GM23338 (cell line): ENCODE data around the gene XPNPEP1. TPM values are rescaled to one million over a fixed set of nuclear protein-coding genes. Genes with fewer than 3 reads are reported as not detected.

Experiments used
- ATAC-seq: fragments of 200-7000 bp; cut with Tn5 transposase; 3 replicates; pipeline ENCODE4 v1.9.1; 2020
- DNase-seq: peaks from one replicate; pipeline ENCODE4 v3.0.0-alpha.2; 2015; ENCODE audit warnings: low spot score
- H2AFZ ChIP-seq: fragments of 200-600 bp; sonication (generic); 2 replicates; pipeline ENCODE4 v1.8.0; 2016; ENCODE audit warnings: antibody characterized with exemption, mild to moderate bottlenecking, moderate library complexity
- H3F3A ChIP-seq: fragments of 200-600 bp; sonication (generic); replicated peaks from 2 replicates; pipeline ENCODE4 v1.8.0; 2017; ENCODE audit warnings: antibody characterized with exemption, mixed run types, low read depth
- H3K27ac ChIP-seq: fragments of 200-600 bp; sonication (generic); 2 replicates; pipeline ENCODE4 v1.6.1; 2016; ENCODE audit warnings: low read depth
- H3K27me3 ChIP-seq: fragments of 200-600 bp; sonication (generic); 2 replicates; pipeline ENCODE4 v1.8.0; 2016; ENCODE audit warnings: mild to moderate bottlenecking, mixed run types, moderate library complexity; ENCODE audit not compliant: insufficient read depth
- H3K36me3 ChIP-seq: fragments of 200-600 bp; sonication (generic); 2 replicates; pipeline ENCODE4 v1.8.0; 2016; ENCODE audit warnings: mild to moderate bottlenecking; ENCODE audit not compliant: insufficient read depth
- H3K4me1 ChIP-seq: fragments of 200-600 bp; sonication (generic); 2 replicates; pipeline ENCODE4 v1.8.0; 2016; ENCODE audit warnings: mild to moderate bottlenecking, moderate library complexity; ENCODE audit not compliant: insufficient read depth
- H3K4me2 ChIP-seq: fragments of 200-600 bp; sonication (generic); 2 replicates; pipeline ENCODE4 v1.7.1; 2017; ENCODE audit warnings: mixed run types
- H3K4me3 ChIP-seq: fragments of 200-600 bp; sonication (generic); 2 replicates; pipeline ENCODE4 v1.6.1; 2016; ENCODE audit warnings: mixed run types
- H3K79me2 ChIP-seq: fragments of 200-600 bp; sonication (generic); replicated peaks from 2 replicates; pipeline ENCODE4 v1.8.0; 2017; ENCODE audit warnings: mild to moderate bottlenecking; ENCODE audit not compliant: insufficient read depth
- H3K9me2 ChIP-seq: fragments of 200-600 bp; sonication (generic); 2 replicates; pipeline ENCODE4 v1.8.0; 2017; ENCODE audit not compliant: insufficient read depth
- H4K20me1 ChIP-seq: fragments of 200-600 bp; sonication (generic); replicated peaks from 2 replicates; pipeline ENCODE4 v1.8.0; 2017; ENCODE audit warnings: mild to moderate bottlenecking; ENCODE audit not compliant: insufficient read depth
- H3K27ac Mint-ChIP-seq: 2 replicates; pipeline ENCODE4 v1.8.0; 2020; ENCODE audit warnings: inconsistent platforms, mild to moderate bottlenecking, moderate library complexity, mixed read lengths
- H3K27me3 Mint-ChIP-seq: 3 replicates; pipeline ENCODE4 v1.8.0; 2022; ENCODE audit warnings: low read depth, mild to moderate bottlenecking, moderate library complexity, mixed read lengths, inconsistent platforms; ENCODE audit not compliant: insufficient read depth, poor library complexity
- H3K36me3 Mint-ChIP-seq: 3 replicates; pipeline ENCODE4 v1.8.0; 2021; ENCODE audit warnings: low read depth, mild to moderate bottlenecking, inconsistent platforms, moderate library complexity, mixed read lengths
- H3K4me1 Mint-ChIP-seq: 3 replicates; pipeline ENCODE4 v1.8.0; 2020; ENCODE audit warnings: mild to moderate bottlenecking, inconsistent platforms, mixed read lengths
- H3K4me3 Mint-ChIP-seq: 3 replicates; pipeline ENCODE4 v1.8.0; 2021; ENCODE audit warnings: moderate library complexity, mild to moderate bottlenecking, inconsistent platforms, mixed read lengths
- H3K9me3 Mint-ChIP-seq: 3 replicates; pipeline ENCODE4 v1.8.0; 2020; ENCODE audit warnings: moderate library complexity, mild to moderate bottlenecking, inconsistent platforms, mixed read lengths
- CREB1 ChIP-seq: fragments of 250-450 bp; sonication (Bioruptor Pico); IDR thresholded peaks from 2 replicates; pipeline ENCODE4 v1.5.0; 2020; ENCODE audit warnings: low read depth, mild to moderate bottlenecking, moderate library complexity
- EZH2 ChIP-seq: fragments of 200-600 bp; sonication (generic); IDR thresholded peaks from one replicate; pipeline ENCODE4 v1.8.0; 2017; ENCODE audit warnings: antibody characterized with exemption, mild to moderate bottlenecking, low read depth; ENCODE audit not compliant: unreplicated experiment
- EZH2phosphoT487 ChIP-seq: fragments of 200-600 bp; sonication (generic); IDR thresholded peaks from one replicate; pipeline ENCODE4 v1.8.1; 2018; ENCODE audit warnings: antibody characterized with exemption; ENCODE audit not compliant: unreplicated experiment
- JUNB ChIP-seq: IDR thresholded peaks from one replicate; pipeline ENCODE4 v1.6.1; 2016; ENCODE audit warnings: antibody characterized with exemption; ENCODE audit not compliant: unreplicated experiment
- NANOG ChIP-seq: IDR thresholded peaks from 2 replicates; pipeline ENCODE4 v1.6.1; 2016; ENCODE audit warnings: antibody characterized with exemption, borderline replicate concordance
- POLR2AphosphoS5 ChIP-seq: IDR thresholded peaks from 2 replicates; pipeline ENCODE4 v1.6.1; 2016; ENCODE audit warnings: antibody characterized with exemption, low read depth
- STAT1 ChIP-seq: IDR thresholded peaks from one replicate; pipeline ENCODE4 v1.6.1; 2016; ENCODE audit warnings: antibody characterized with exemption; ENCODE audit not compliant: unreplicated experiment
- ZNF114 ChIP-seq: fragments of 250-450 bp; sonication (Bioruptor Pico); IDR thresholded peaks from 2 replicates; pipeline ENCODE4 v1.5.0; 2020; ENCODE audit warnings: mild to moderate bottlenecking, moderate library complexity
- ZNF331 ChIP-seq: fragments of 250-450 bp; sonication (Bioruptor Pico); IDR thresholded peaks from 2 replicates; pipeline ENCODE4 v1.5.0; 2020; ENCODE audit warnings: low read depth, mild to moderate bottlenecking, moderate library complexity
- polyA plus RNA-seq: library from polyadenylated mRNA; unstranded; fragments of >200 nt; fragmentation: Nextera tagmentation; extraction: Ambion mirVana; gene quantifications from 2 replicates; pipeline ENCODE4 v1.2.1, GENCODE V29; 2016
- total RNA-seq: library from RNA; depleted of rRNA; stranded (reverse); fragments of >200 nt; shearing (Covaris generic); gene quantifications from 2 replicates; pipeline ENCODE4 v1.2.3, GENCODE V29; 2014
- TF ChIP-seq, protein P1 (sequence below): fragments of 250-450 bp; sonication (Bioruptor Pico); IDR thresholded peaks from 2 replicates; pipeline ENCODE4 v1.5.0; 2020; ENCODE audit warnings: mild to moderate bottlenecking, moderate library complexity
- TF ChIP-seq, protein P2 (sequence below), 2 experiments: fragments of 200-600 bp in 1 of 2; sonication (generic) in 1 of 2; conservative IDR thresholded peaks; 2 replicates each; pipeline versions ENCODE4 v1.5.1 to v1.6.1; 2016 to 2017; ENCODE audit warnings: antibody characterized with exemption in 2 of 2, low read depth in 2 of 2, mild to moderate bottlenecking in 2 of 2, moderate library complexity in 1 of 2
- TF ChIP-seq, protein P3 (sequence below): IDR thresholded peaks from 2 replicates; pipeline ENCODE4 v1.6.1; 2016; ENCODE audit warnings: antibody characterized with exemption
- TF ChIP-seq, protein P4 (sequence below): IDR thresholded peaks from one replicate; pipeline ENCODE4 v1.6.1; 2018; ENCODE audit warnings: antibody characterized with exemption; ENCODE audit not compliant: unreplicated experiment

Gene XPNPEP1
- total and polyA plus RNA-seq, 2 experiments from 2014 or later = 17.5 to 55.8 TPM

- Mint-ChIP-seq H3K4me3 (no peak overlapping the region), H3K9me3 (no peaks in the 10 kb centered on the region), H3K27ac (no peak overlapping the region), H3K27me3 (peaks cover 2% of the 10 kb centered on the region), H3K36me3 (no peaks in the 10 kb centered on the region), H3K4me1 (peaks cover 36% of the 10 kb centered on the region)
- H3K27ac ChIP-seq = no peak overlapping the region
- H3K4me1 ChIP-seq = peaks cover 21% of the 10 kb centered on the region
- H2AFZ ChIP-seq = no peak overlapping the region
- no peaks in the 10 kb centered on the region for H3K27me3 ChIP-seq
- H3K4me2 ChIP-seq = no peak overlapping the region
- no peak overlapping the region for H3K4me3 ChIP-seq
- no peaks in the 10 kb centered on the region for H3K79me2 ChIP-seq
- no peaks in the 10 kb centered on the region for H3K36me3 ChIP-seq
- TF ChIP-seq, protein P1, sequence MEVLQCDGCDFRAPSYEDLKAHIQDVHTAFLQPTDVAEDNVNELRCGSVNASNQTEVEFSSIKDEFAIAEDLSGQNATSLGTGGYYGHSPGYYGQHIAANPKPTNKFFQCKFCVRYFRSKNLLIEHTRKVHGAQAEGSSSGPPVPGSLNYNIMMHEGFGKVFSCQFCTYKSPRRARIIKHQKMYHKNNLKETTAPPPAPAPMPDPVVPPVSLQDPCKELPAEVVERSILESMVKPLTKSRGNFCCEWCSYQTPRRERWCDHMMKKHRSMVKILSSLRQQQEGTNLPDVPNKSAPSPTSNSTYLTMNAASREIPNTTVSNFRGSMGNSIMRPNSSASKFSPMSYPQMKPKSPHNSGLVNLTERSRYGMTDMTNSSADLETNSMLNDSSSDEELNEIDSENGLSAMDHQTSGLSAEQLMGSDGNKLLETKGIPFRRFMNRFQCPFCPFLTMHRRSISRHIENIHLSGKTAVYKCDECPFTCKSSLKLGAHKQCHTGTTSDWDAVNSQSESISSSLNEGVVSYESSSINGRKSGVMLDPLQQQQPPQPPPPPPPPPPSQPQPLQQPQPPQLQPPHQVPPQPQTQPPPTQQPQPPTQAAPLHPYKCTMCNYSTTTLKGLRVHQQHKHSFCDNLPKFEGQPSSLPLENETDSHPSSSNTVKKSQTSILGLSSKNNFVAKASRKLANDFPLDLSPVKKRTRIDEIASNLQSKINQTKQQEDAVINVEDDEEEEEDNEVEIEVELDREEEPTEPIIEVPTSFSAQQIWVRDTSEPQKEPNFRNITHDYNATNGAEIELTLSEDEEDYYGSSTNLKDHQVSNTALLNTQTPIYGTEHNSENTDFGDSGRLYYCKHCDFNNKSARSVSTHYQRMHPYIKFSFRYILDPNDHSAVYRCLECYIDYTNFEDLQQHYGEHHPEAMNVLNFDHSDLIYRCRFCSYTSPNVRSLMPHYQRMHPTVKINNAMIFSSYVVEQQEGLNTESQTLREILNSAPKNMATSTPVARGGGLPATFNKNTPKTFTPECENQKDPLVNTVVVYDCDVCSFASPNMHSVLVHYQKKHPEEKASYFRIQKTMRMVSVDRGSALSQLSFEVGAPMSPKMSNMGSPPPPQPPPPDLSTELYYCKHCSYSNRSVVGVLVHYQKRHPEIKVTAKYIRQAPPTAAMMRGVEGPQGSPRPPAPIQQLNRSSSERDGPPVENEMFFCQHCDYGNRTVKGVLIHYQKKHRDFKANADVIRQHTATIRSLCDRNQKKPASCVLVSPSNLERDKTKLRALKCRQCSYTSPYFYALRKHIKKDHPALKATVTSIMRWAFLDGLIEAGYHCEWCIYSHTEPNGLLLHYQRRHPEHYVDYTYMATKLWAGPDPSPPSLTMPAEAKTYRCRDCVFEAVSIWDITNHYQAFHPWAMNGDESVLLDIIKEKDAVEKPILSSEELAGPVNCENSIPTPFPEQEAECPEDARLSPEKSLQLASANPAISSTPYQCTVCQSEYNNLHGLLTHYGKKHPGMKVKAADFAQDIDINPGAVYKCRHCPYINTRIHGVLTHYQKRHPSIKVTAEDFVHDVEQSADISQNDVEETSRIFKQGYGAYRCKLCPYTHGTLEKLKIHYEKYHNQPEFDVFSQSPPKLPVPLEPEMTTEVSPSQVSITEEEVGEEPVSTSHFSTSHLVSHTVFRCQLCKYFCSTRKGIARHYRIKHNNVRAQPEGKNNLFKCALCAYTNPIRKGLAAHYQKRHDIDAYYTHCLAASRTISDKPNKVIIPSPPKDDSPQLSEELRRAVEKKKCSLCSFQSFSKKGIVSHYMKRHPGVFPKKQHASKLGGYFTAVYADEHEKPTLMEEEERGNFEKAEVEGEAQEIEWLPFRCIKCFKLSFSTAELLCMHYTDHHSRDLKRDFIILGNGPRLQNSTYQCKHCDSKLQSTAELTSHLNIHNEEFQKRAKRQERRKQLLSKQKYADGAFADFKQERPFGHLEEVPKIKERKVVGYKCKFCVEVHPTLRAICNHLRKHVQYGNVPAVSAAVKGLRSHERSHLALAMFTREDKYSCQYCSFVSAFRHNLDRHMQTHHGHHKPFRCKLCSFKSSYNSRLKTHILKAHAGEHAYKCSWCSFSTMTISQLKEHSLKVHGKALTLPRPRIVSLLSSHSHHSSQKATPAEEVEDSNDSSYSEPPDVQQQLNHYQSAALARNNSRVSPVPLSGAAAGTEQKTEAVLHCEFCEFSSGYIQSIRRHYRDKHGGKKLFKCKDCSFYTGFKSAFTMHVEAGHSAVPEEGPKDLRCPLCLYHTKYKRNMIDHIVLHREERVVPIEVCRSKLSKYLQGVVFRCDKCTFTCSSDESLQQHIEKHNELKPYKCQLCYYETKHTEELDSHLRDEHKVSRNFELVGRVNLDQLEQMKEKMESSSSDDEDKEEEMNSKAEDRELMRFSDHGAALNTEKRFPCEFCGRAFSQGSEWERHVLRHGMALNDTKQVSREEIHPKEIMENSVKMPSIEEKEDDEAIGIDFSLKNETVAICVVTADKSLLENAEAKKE (CRISPR knock-in tag) = no peak
- no peak for TF ChIP-seq NANOG
- TF ChIP-seq, protein P2, sequence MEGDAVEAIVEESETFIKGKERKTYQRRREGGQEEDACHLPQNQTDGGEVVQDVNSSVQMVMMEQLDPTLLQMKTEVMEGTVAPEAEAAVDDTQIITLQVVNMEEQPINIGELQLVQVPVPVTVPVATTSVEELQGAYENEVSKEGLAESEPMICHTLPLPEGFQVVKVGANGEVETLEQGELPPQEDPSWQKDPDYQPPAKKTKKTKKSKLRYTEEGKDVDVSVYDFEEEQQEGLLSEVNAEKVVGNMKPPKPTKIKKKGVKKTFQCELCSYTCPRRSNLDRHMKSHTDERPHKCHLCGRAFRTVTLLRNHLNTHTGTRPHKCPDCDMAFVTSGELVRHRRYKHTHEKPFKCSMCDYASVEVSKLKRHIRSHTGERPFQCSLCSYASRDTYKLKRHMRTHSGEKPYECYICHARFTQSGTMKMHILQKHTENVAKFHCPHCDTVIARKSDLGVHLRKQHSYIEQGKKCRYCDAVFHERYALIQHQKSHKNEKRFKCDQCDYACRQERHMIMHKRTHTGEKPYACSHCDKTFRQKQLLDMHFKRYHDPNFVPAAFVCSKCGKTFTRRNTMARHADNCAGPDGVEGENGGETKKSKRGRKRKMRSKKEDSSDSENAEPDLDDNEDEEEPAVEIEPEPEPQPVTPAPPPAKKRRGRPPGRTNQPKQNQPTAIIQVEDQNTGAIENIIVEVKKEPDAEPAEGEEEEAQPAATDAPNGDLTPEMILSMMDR (conservative IDR thresholded peaks at IDR 0.05; ENCODE audit: low read depth in 2 of 2) = no peak
- TF ChIP-seq, protein P3, sequence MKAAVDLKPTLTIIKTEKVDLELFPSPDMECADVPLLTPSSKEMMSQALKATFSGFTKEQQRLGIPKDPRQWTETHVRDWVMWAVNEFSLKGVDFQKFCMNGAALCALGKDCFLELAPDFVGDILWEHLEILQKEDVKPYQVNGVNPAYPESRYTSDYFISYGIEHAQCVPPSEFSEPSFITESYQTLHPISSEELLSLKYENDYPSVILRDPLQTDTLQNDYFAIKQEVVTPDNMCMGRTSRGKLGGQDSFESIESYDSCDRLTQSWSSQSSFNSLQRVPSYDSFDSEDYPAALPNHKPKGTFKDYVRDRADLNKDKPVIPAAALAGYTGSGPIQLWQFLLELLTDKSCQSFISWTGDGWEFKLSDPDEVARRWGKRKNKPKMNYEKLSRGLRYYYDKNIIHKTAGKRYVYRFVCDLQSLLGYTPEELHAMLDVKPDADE = no peak
- no peak for TF ChIP-seq CREB1
- TF ChIP-seq JUNB = no peak
- TF ChIP-seq EZH2 = no peak
- TF ChIP-seq, protein P4, sequence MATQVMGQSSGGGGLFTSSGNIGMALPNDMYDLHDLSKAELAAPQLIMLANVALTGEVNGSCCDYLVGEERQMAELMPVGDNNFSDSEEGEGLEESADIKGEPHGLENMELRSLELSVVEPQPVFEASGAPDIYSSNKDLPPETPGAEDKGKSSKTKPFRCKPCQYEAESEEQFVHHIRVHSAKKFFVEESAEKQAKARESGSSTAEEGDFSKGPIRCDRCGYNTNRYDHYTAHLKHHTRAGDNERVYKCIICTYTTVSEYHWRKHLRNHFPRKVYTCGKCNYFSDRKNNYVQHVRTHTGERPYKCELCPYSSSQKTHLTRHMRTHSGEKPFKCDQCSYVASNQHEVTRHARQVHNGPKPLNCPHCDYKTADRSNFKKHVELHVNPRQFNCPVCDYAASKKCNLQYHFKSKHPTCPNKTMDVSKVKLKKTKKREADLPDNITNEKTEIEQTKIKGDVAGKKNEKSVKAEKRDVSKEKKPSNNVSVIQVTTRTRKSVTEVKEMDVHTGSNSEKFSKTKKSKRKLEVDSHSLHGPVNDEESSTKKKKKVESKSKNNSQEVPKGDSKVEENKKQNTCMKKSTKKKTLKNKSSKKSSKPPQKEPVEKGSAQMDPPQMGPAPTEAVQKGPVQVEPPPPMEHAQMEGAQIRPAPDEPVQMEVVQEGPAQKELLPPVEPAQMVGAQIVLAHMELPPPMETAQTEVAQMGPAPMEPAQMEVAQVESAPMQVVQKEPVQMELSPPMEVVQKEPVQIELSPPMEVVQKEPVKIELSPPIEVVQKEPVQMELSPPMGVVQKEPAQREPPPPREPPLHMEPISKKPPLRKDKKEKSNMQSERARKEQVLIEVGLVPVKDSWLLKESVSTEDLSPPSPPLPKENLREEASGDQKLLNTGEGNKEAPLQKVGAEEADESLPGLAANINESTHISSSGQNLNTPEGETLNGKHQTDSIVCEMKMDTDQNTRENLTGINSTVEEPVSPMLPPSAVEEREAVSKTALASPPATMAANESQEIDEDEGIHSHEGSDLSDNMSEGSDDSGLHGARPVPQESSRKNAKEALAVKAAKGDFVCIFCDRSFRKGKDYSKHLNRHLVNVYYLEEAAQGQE = no peak
- no peak for TF ChIP-seq ZNF331 (CRISPR knock-in tag)
- TF ChIP-seq STAT1 = no peak
- no peak for TF ChIP-seq ZNF114 (CRISPR knock-in tag)
- no peak for TF ChIP-seq EZH2phosphoT487
- no peak for TF ChIP-seq POLR2AphosphoS5
- DNase-seq = no peak
- H3F3A ChIP-seq = no peaks in the 10 kb centered on the region
- H3K9me2 ChIP-seq = no peaks in the 10 kb centered on the region
- no peak for ATAC-seq
- H4K20me1 ChIP-seq = no peaks in the 10 kb centered on the region
Measured at GRCh38 chr10:109957092-109957797, 33.9 kb upstream of the XPNPEP1 start.
